Uterus (tissue), 4 donors: ENCODE results near the gene IFIH1. TPM values are rescaled to one million over a fixed set of nuclear protein-coding genes. Genes with fewer than 3 reads are reported as not detected.

ENCODE experiments used
- DNase-seq, 2 donors: peaks; one replicate each; pipeline ENCODE4 v3.0.0-alpha.2; 2019 to 2020
- H3K27ac ChIP-seq, 2 donors: fragments of 200-600 bp; sonication (generic); 1 replicate in 1 of 2; 2 replicates in 1 of 2; pipeline ENCODE4 v1.5.1; 2016 to 2018
- H3K27me3 ChIP-seq, 2 donors: fragments of 200-600 bp; sonication (generic); one replicate each; pipeline ENCODE4 v1.5.1; 2018 to 2019; ENCODE audit warnings: control low read depth in 1 of 2
- H3K36me3 ChIP-seq, 2 donors: fragments of 200-600 bp; sonication (generic); one replicate each; pipeline ENCODE4 v1.5.1; 2019; ENCODE audit warnings: control low read depth in 1 of 2
- H3K4me1 ChIP-seq, 2 donors: fragments of 200-600 bp; sonication (generic); one replicate each; pipeline ENCODE4 v1.5.1; 2018 to 2019; ENCODE audit warnings: control low read depth in 1 of 2
- H3K4me3 ChIP-seq, 2 donors: fragments of 200-600 bp; sonication (generic); 1 replicate in 1 of 2; 2 replicates in 1 of 2; pipeline ENCODE4 v1.5.1; 2018 to 2019; ENCODE audit warnings: mild to moderate bottlenecking in 1 of 2
- H3K9me3 ChIP-seq, 2 donors: fragments of 200-600 bp; sonication (generic); one replicate each; pipeline ENCODE4 v1.5.1; 2019; ENCODE audit warnings: control low read depth in 1 of 2
- POLR2A ChIP-seq, 2 donors: fragments of 450-650 bp; IDR thresholded peaks; one replicate each; pipeline ENCODE4 v1.6.1; 2016; ENCODE audit warnings: antibody characterized with exemption in 2 of 2, mild to moderate bottlenecking in 1 of 2, moderate library complexity in 1 of 2
- intact Hi-C: fragments of 100-400 bp; cut with DNase I; formaldehyde crosslinking; loops from one replicate; pipeline ENCODE4 v1.15.1; 2023; ENCODE audit warnings: low total_unique reads
- total RNA-seq, 4 donors: library from RNA; depleted of rRNA in 3 of 4; stranded (reverse); fragments of >200 nt in 3 of 4; gene quantifications; one replicate each; pipeline versions ENCODE4 v1.1.0 to v1.2.4, GENCODE V29; 2014 to 2023
- TF ChIP-seq, protein P1 (sequence below), 4 experiments: fragments of 200-600 bp in 2 of 4; fragments of 450-650 bp in 2 of 4; sonication (generic) in 2 of 4; IDR thresholded peaks; one replicate each; pipeline ENCODE4 v1.5.1; 2016 to 2019; ENCODE audit warnings: antibody characterized with exemption in 4 of 4, mild to moderate bottlenecking in 2 of 4, moderate library complexity in 1 of 4
- donor health status: DM: yes; HTN: yes; CAD: no.

IFIH1 gene
- total RNA-seq, 4 donors from 2014 or later: 5.6 to 31.4 (median 10.4) TPM

DNA sequence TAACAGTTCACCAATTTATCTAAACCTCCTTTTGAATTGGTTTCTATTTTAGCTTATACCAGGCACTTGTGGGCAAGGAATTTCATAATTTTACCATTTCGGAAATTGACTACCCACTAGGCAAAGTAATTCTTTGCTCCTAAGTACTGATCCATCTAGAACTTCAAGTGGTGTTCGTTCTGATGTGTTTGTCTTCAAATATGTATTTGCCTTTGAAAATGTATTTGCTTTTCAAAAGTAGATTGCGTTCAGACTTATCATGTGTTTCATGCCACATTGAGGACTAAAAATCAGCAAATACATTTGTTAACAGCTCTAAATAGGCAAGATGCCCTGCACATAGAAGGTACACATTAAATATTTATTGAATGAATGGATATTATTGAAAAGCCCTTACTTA is 26.7 kb downstream of the IFIH1 start:
- TF ChIP-seq POLR2A (IDR thresholded peaks at IDR 0.05): no peak
- TF ChIP-seq, protein P1, sequence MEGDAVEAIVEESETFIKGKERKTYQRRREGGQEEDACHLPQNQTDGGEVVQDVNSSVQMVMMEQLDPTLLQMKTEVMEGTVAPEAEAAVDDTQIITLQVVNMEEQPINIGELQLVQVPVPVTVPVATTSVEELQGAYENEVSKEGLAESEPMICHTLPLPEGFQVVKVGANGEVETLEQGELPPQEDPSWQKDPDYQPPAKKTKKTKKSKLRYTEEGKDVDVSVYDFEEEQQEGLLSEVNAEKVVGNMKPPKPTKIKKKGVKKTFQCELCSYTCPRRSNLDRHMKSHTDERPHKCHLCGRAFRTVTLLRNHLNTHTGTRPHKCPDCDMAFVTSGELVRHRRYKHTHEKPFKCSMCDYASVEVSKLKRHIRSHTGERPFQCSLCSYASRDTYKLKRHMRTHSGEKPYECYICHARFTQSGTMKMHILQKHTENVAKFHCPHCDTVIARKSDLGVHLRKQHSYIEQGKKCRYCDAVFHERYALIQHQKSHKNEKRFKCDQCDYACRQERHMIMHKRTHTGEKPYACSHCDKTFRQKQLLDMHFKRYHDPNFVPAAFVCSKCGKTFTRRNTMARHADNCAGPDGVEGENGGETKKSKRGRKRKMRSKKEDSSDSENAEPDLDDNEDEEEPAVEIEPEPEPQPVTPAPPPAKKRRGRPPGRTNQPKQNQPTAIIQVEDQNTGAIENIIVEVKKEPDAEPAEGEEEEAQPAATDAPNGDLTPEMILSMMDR (IDR thresholded peaks at IDR 0.05): no peak
- Histone ChIP-seq H3K36me3 (no peaks in the 10 kb centered on the region), H3K27me3 (no peaks in the 10 kb centered on the region), H3K4me1 (no peaks in the 10 kb centered on the region), H3K27ac (no peak overlapping the region), H3K4me3 (no peak overlapping the region), H3K9me3 (no peaks in the 10 kb centered on the region)
- no peak for DNase-seq
- intact Hi-C loops: no loop called here

DNA sequence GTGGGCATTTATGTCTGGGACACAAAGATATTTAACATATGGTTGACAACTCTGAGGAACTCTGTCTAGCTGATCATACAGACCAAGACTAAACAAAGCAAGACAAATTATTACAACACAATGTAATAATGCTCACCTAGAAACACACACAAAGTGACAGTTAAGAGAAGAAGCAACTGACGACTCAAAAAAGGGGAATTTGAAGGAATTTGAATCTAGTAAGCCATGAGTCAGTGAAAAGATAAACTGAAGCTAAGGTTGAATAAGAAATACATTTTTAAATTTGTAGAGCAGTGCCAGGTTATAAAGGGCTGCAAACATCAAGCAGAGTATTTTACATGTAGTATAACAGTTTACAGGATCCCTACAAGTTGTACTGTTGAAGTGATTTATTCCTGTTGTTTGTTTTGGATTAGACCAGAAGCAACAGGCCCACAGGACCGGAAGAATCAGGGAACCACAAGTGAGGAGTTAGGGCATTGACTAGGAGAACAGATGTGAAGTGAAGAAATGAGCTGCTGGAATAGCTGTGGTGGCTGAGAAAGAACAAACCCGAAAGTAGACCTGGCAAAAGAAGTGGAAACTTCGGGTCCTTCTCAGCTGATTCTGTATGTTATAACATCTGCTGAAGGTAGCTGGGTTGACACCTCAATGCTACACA is 35.6 kb downstream of the IFIH1 start:
- Histone ChIP-seq H3K27ac (no peak overlapping the region), H3K9me3 (no peaks in the 10 kb centered on the region), H3K36me3 (no peaks in the 10 kb centered on the region), H3K27me3 (no peaks in the 10 kb centered on the region), H3K4me3 (no peak overlapping the region), H3K4me1 (no peaks in the 10 kb centered on the region)
- no peak for TF ChIP-seq POLR2A (IDR thresholded peaks at IDR 0.05)
- TF ChIP-seq, protein P1 (IDR thresholded peaks at IDR 0.05): no peak
- no peak for DNase-seq
- intact Hi-C loops: no loop called here

DNA sequence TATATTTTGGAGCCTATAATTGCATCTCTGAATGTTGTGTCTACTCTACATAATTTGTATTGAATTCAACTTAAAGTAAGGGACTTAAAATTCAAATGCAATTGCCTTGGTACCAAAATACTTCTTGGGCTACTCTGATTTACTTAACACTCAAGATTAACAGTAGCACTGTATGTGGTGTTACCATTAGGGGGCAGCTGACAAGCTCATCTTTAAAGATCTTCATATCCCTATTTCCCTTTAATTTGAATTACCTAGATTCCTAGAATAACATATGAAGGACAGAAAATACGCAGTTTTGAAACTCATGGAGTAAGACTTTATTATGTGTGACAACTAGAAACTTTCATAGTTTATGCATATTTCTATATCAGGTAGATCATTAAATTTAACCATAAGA is 37.8 kb downstream of the IFIH1 start:
- DNase-seq: no peak
- Histone ChIP-seq H3K27ac (no peak overlapping the region), H3K27me3 (no peaks in the 10 kb centered on the region), H3K9me3 (no peaks in the 10 kb centered on the region), H3K4me1 (no peaks in the 10 kb centered on the region), H3K36me3 (no peaks in the 10 kb centered on the region), H3K4me3 (no peak overlapping the region)
- TF ChIP-seq, protein P1 (IDR thresholded peaks at IDR 0.05): no peak
- TF ChIP-seq POLR2A (IDR thresholded peaks at IDR 0.05): no peak
- intact Hi-C loops: no loop called here

DNA sequence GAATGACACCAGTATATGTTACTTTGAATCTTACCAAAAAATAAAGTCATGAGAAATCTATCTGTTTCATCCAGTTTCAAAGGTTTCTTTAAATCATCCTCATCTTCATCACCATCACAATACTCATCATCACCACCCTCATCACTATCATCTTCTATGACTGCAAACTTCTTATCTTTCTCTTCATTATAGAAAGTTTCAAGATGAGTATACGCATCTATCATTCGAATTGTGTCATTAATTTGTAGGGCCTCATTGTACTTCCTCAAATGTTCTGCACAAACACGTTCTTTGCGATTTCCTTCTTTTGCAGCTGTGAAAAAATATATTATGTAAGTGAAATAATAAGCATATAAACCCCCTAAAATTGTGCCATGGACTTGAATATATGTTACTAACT is 41.1 kb downstream of the IFIH1 start:
- H3K36me3 ChIP-seq: no peaks in the 10 kb centered on the region
- H3K27me3 ChIP-seq: no peaks in the 10 kb centered on the region
- TF ChIP-seq, protein P1 (IDR thresholded peaks at IDR 0.05): no peak
- TF ChIP-seq POLR2A (IDR thresholded peaks at IDR 0.05): no peak
- no peaks in the 10 kb centered on the region for H3K9me3 ChIP-seq
- no peak overlapping the region for H3K4me3 ChIP-seq
- H3K4me1 ChIP-seq: no peaks in the 10 kb centered on the region
- no peak for DNase-seq
- no peak overlapping the region for H3K27ac ChIP-seq
- intact Hi-C loops: no loop called here

DNA sequence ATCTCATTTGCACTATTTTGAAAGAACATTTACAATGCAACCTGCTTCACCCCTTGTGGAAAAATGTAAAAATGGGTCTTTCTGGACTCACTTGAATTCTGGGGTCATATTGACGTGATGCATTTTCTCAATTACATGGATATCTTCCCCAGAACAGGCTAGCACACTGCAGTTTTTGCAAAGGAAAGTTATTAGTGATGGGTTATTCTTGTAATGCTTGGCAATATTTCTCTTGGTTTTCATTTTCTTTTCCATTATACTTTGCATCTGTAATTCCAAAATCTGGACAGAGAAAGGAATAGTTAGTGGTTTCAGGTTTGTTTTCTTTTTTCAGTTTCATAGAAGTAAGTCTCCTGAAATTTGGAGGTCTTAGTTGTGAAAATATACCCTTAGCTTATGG is 50.5 kb downstream of the IFIH1 start:
- H3K36me3 ChIP-seq: no peaks in the 10 kb centered on the region
- H3K27me3 ChIP-seq: no peaks in the 10 kb centered on the region
- intact Hi-C loops: no loop called here

More for the DNA sequence above, 50.5 kb downstream of the IFIH1 start:
- TF ChIP-seq, protein P1 (IDR thresholded peaks at IDR 0.05): no peak
- no peak for TF ChIP-seq POLR2A (IDR thresholded peaks at IDR 0.05)
- no peak overlapping the region for H3K27ac ChIP-seq
- H3K9me3 ChIP-seq: no peaks in the 10 kb centered on the region
- no peak overlapping the region for H3K4me3 ChIP-seq
- DNase-seq: no peak
- no peaks in the 10 kb centered on the region for H3K4me1 ChIP-seq
